HCT116 (cell line): Measurements from ENCODE around the gene MRFAP1. TPM values are rescaled to one million over a fixed set of nuclear protein-coding genes. Genes with fewer than 3 reads are reported as not detected.

ENCODE experiments used
- ATAC-seq: fragments of 200-7000 bp; cut with Tn5 transposase; 2 replicates; pipeline ENCODE4 v1.9.1; 2020; ENCODE audit warnings: mild to moderate bottlenecking, moderate library complexity
- BruUV-seq: library from RNA; stranded (reverse); fragments of 400-500 nt; replicated peaks from 2 replicates; lab custom pipeline; 2021; lab: Mats Ljungman, UMichigan
- CTCF ChIA-PET: fragments of 300-600 bp; sonication (Branson Sonifier 250); formaldehyde crosslinking; loops from one replicate; lab custom pipeline; 2021; ENCODE audit warnings: antibody characterized with exemption; lab: Charles Lee
- POLR2A ChIA-PET: fragments of 300-600, 350-600 bp; sonication (Branson Sonifier 250); formaldehyde crosslinking; loops from one replicate; lab custom pipeline; 2021; ENCODE audit warnings: antibody characterized with exemption; lab: Charles Lee
- RAD21 ChIA-PET, 2 experiments: fragments of 300-600 bp; sonication (Branson Sonifier 250); formaldehyde crosslinking; loops; one replicate each; lab custom pipeline; 2023; ENCODE audit warnings: low total read pairs in 2 of 2; ENCODE audit not compliant: uncharacterized antibody in 2 of 2, unreplicated experiment in 2 of 2, low non-redundant PET in 1 of 2; lab: Charles Lee
- DNase-seq: peaks from one replicate; pipeline ENCODE4 v3.0.0-alpha.2; 2010; ENCODE audit warnings: low read depth, low spot score
- H2AFZ ChIP-seq: fragments of 200-600 bp; shearing (Covaris generic), sonication (generic); 2 replicates; pipeline ENCODE4 v1.6.1; 2017; ENCODE audit warnings: low read depth, mixed run types, mixed read lengths, antibody characterized with exemption, low read length; ENCODE audit not compliant: poor library complexity, severe bottlenecking
- H3K27ac ChIP-seq: 2 replicates; pipeline ENCODE4 v1.5.1; 2012; ENCODE audit warnings: low read depth, low read length
- H3K27me3 ChIP-seq: fragments of 200-600 bp; sonication (generic); 2 replicates; pipeline ENCODE4 v1.6.1; 2016; ENCODE audit warnings: mixed run types, low read length, mixed read lengths; ENCODE audit not compliant: insufficient read depth
- H3K36me3 ChIP-seq, 2 experiments: fragments of 200-500 bp in 1 of 2; fragments of 200-600 bp in 1 of 2; sonication (Bioruptor generic) in 1 of 2; sonication (generic) in 1 of 2; 2 replicates each; pipeline versions ENCODE4 v1.5.1 to v1.6.1; 2014 to 2016; ENCODE audit warnings: low read length in 2 of 2, inconsistent platforms in 1 of 2, mixed read lengths in 1 of 2, mixed run types in 1 of 2; ENCODE audit not compliant: insufficient read depth in 2 of 2, control insufficient read depth in 1 of 2
- H3K4me1 ChIP-seq, 2 experiments: fragments of 200-600 bp in 1 of 2; sonication (generic) in 1 of 2; 2 replicates each; pipeline versions ENCODE4 v1.5.1 to v1.6.1; 2012 to 2017; ENCODE audit warnings: low read length in 2 of 2, inconsistent platforms in 1 of 2, mild to moderate bottlenecking in 1 of 2, mixed read lengths in 1 of 2, mixed run types in 1 of 2, moderate library complexity in 1 of 2; ENCODE audit not compliant: insufficient read depth in 2 of 2, control insufficient read depth in 1 of 2
- H3K4me2 ChIP-seq: fragments of 200-600 bp; sonication (generic); 2 replicates; pipeline ENCODE4 v1.6.1; 2017; ENCODE audit warnings: mixed run types, low read length, mixed read lengths
- H3K4me3 ChIP-seq, 2 experiments: fragments of 200-600 bp in 1 of 2; sonication (generic) in 1 of 2; replicated peaks in 1 of 2; 2 replicates each; pipeline ENCODE4 v1.5.1; 2011 to 2016; ENCODE audit warnings: low read length in 2 of 2, control low read depth in 1 of 2, low read depth in 1 of 2, mild to moderate bottlenecking in 1 of 2, mixed read lengths in 1 of 2, mixed run types in 1 of 2
- H3K79me2 ChIP-seq: fragments of 200-600 bp; sonication (generic); 2 replicates; pipeline ENCODE4 v1.6.1; 2017; ENCODE audit warnings: mild to moderate bottlenecking, mixed run types, low read length, moderate library complexity, mixed read lengths; ENCODE audit not compliant: insufficient read depth
- H3K9ac ChIP-seq: fragments of 200-600 bp; sonication (generic); 2 replicates; pipeline ENCODE4 v1.6.1; 2016; ENCODE audit warnings: low read length, mixed read lengths
- H3K9me2 ChIP-seq: fragments of 200-600 bp; sonication (generic), shearing (Covaris generic); 2 replicates; pipeline ENCODE4 v1.6.1; 2017; ENCODE audit warnings: mixed run types, mild to moderate bottlenecking, moderate library complexity; ENCODE audit not compliant: insufficient read depth
- H3K9me3 ChIP-seq, 2 experiments: fragments of 200-500 bp in 1 of 2; fragments of 200-600 bp in 1 of 2; sonication (Bioruptor generic) in 1 of 2; sonication (generic) in 1 of 2; 2 replicates each; pipeline ENCODE4 v1.6.1; 2014 to 2017; ENCODE audit warnings: low read length in 2 of 2, mixed read lengths in 2 of 2, inconsistent platforms in 1 of 2, low read depth in 1 of 2, mild to moderate bottlenecking in 1 of 2, mixed run types in 1 of 2, moderate library complexity in 1 of 2; ENCODE audit not compliant: control insufficient read depth in 1 of 2, insufficient read depth in 1 of 2
- H4K20me1 ChIP-seq: fragments of 200-600 bp; sonication (generic), shearing (Covaris generic); 2 replicates; pipeline ENCODE4 v1.6.1; 2017; ENCODE audit warnings: mixed run types, mild to moderate bottlenecking, moderate library complexity; ENCODE audit not compliant: insufficient read depth
- CBX3 ChIP-seq: IDR thresholded peaks from 2 replicates; pipeline ENCODE4 v1.6.1; 2012; ENCODE audit warnings: low read depth
- CEBPB ChIP-seq: IDR thresholded peaks from 2 replicates; pipeline ENCODE4 v1.6.1; 2012; ENCODE audit warnings: low read depth
- EGR1 ChIP-seq: IDR thresholded peaks from 2 replicates; pipeline ENCODE4 v1.6.1; 2012; ENCODE audit warnings: low read depth
- EZH2 ChIP-seq: fragments of 200-600 bp; sonication (generic); IDR thresholded peaks from 2 replicates; pipeline ENCODE4 v1.6.1; 2017; ENCODE audit warnings: antibody characterized with exemption, mixed run types
- FOSL1 ChIP-seq: IDR thresholded peaks from 2 replicates; pipeline ENCODE4 v1.6.1; 2012; ENCODE audit warnings: low read depth
- POLR2A ChIP-seq: IDR thresholded peaks from 2 replicates; pipeline ENCODE4 v1.7.0; 2011; ENCODE audit warnings: borderline replicate concordance; ENCODE audit not compliant: insufficient read depth, insufficient read length; ENCODE audit errors: extremely low read depth
- REST ChIP-seq: IDR thresholded peaks from 2 replicates; pipeline ENCODE4 v1.6.1; 2012; ENCODE audit warnings: low read depth
- SIN3A ChIP-seq: IDR thresholded peaks from 2 replicates; pipeline ENCODE4 v1.6.1; 2012; ENCODE audit warnings: low read depth
- SP1 ChIP-seq: IDR thresholded peaks from 2 replicates; pipeline ENCODE4 v1.6.1; 2012; ENCODE audit warnings: low read depth
- SRF ChIP-seq: IDR thresholded peaks from 2 replicates; pipeline ENCODE4 v1.6.1; 2012; ENCODE audit warnings: low read depth
- TCF7L2 ChIP-seq: IDR thresholded peaks from 2 replicates; pipeline ENCODE4 v1.7.0; 2011; ENCODE audit warnings: borderline replicate concordance, inconsistent platforms; ENCODE audit not compliant: insufficient read depth, insufficient read length; ENCODE audit errors: extremely low read depth
- intact Hi-C: fragments of 100-400 bp; cut with micrococcal nuclease; formaldehyde crosslinking; loops from 2 replicates; pipeline ENCODE4 v1.10.0; 2022
- total RNA-seq: library from RNA; stranded (reverse); gene quantifications from one replicate; pipeline ENCODE4 v1.2.1, GENCODE V29; 2021; ENCODE audit not compliant: unreplicated experiment
- TF ChIP-seq, protein P1 (sequence below): IDR thresholded peaks from 2 replicates; pipeline ENCODE4 v1.6.1; 2012

Gene MRFAP1
- total RNA-seq, 1 experiment from 2014 or later = 313 TPM

- ATAC-seq (no peak), DNase-seq (no peak)
- H3K36me3 ChIP-seq = peaks cover 0 to 7% of the 10 kb centered on the region in 2 experiments; a peak in 2 of 4 replicates
- no peak for TF ChIP-seq CEBPB
- TF ChIP-seq SP1 = no peak
- no peak for TF ChIP-seq FOSL1
- TF ChIP-seq, protein P1, sequence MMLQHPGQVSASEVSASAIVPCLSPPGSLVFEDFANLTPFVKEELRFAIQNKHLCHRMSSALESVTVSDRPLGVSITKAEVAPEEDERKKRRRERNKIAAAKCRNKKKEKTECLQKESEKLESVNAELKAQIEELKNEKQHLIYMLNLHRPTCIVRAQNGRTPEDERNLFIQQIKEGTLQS = no peak
- TF ChIP-seq SRF = no peak
- TF ChIP-seq TCF7L2 = no peak
- TF ChIP-seq SIN3A = no peak
- no peak for TF ChIP-seq EZH2
- no peak for TF ChIP-seq REST
- no peak for TF ChIP-seq CBX3
- TF ChIP-seq POLR2A = no peak
- TF ChIP-seq EGR1 = no peak
- H3K4me1 ChIP-seq = no peaks in the 10 kb centered on the region
- H4K20me1 ChIP-seq = no peaks in the 10 kb centered on the region
- no TSS peak for BruUV-seq
- peaks cover 4% of the 10 kb centered on the region in 2 experiments; a peak in 2 of 4 replicates for H3K9me3 ChIP-seq
- POLR2A ChIA-PET = no interaction called here
- no peaks in the 10 kb centered on the region for H3K9me2 ChIP-seq
- H3K27ac ChIP-seq = no peak overlapping the region
- RAD21 ChIA-PET = no interaction called here
- no peak overlapping the region for H3K9ac ChIP-seq
- CTCF ChIA-PET = no interaction called here
- H3K4me3 ChIP-seq = no peak overlapping the region
- intact Hi-C loops = no loop called here
- no peak overlapping the region for H3K4me2 ChIP-seq
- no peaks in the 10 kb centered on the region for H3K79me2 ChIP-seq
- H2AFZ ChIP-seq = no peak overlapping the region
- H3K27me3 ChIP-seq = no peaks in the 10 kb centered on the region
These were observed 33.8 kb upstream of the MRFAP1 start for GRCh38 chr4:6606465-6607235.
